ENCODE results near the gene MGAT1.

- no peak for TF ChIP-seq CTCF (IDR thresholded peaks at IDR 0.05)
- no peak for TF ChIP-seq POLR2A (IDR thresholded peaks at IDR 0.05)
Measured at GRCh38 chr5:180795771-180796313, 6.8 kb downstream of the MGAT1 start.
